ENCODE data around the gene NUP37.
"Not testable (repeated sequence)": the region's sequence is repeated elsewhere in the genome, so short reads cannot be mapped to it uniquely, and the experiment has no call there.

Gene NUP37

GRCh38 chr12:102119674-102120563 lies at the start of gene NUP37, which contains the start of gene PARPBP:
Gene NUP37, minus strand, starts transcription at chr12:102120114. Its CDS starts 1,596 bp downstream, at chr12:102118518.
Gene PARPBP, plus strand, starts transcription at chr12:102120183. Its CDS starts 3,706 bp downstream, at chr12:102123889.
- TF ChIP-seq CTCF (IDR thresholded peaks at IDR 0.05; ENCODE audit: low read depth, low read length, missing control alignments) = no peak
- DNase-seq (ENCODE audit: low read depth) = peak; percentile 63
- in situ Hi-C loops (cut with HindIII; ENCODE audit: low sequenced_read_pairs) = loop anchor here (25.0 kb wide), 1 partner anchor 642 kb away; no protein-coding TSS in a partner anchor
- peak within 1 kb of the TSS; percentile 92 for H3K4me3 ChIP-seq (ENCODE audit: low read depth, low read length)

GRCh38 chr12:102167821-102168604 lies 48.1 kb upstream of the NUP37 start:
- TF ChIP-seq CTCF (IDR thresholded peaks at IDR 0.05; ENCODE audit: low read depth, low read length, missing control alignments) = no peak
- H3K4me3 ChIP-seq (ENCODE audit: low read depth, low read length) = no peak overlapping the region
- DNase-seq (ENCODE audit: low read depth) = no peak
- in situ Hi-C loops (cut with HindIII; ENCODE audit: low sequenced_read_pairs) = no loop called here

- no peak for TF ChIP-seq CTCF (IDR thresholded peaks at IDR 0.05; ENCODE audit: low read depth, low read length, missing control alignments)
- no peak for DNase-seq (ENCODE audit: low read depth)
- in situ Hi-C loops (cut with HindIII; ENCODE audit: low sequenced_read_pairs) = no loop called here
- no peak overlapping the region for H3K4me3 ChIP-seq (ENCODE audit: low read depth, low read length)
These were observed 43.5 kb upstream of the NUP37 start for GRCh38 chr12:102163383-102163782.

- H3K4me3 ChIP-seq (ENCODE audit: low read depth, low read length); in situ Hi-C loops (cut with HindIII; ENCODE audit: low sequenced_read_pairs): not testable (repeated sequence)
These were observed 35.3 kb upstream of the NUP37 start for GRCh38 chr12:102155206-102155605.

GRCh38 chr12:102147062-102147587 lies 27.2 kb upstream of the NUP37 start:
- DNase-seq (ENCODE audit: low read depth); H3K4me3 ChIP-seq (ENCODE audit: low read depth, low read length); in situ Hi-C loops (cut with HindIII; ENCODE audit: low sequenced_read_pairs): not testable (repeated sequence)

More at GRCh38 chr12:102155206-102155605, 35.3 kb upstream of the NUP37 start:
- not testable (repeated sequence) for DNase-seq (ENCODE audit: low read depth)

- DNase-seq (ENCODE audit: low read depth) = no peak
- no peak for TF ChIP-seq CTCF (IDR thresholded peaks at IDR 0.05; ENCODE audit: low read depth, low read length, missing control alignments)
- no peak overlapping the region for H3K4me3 ChIP-seq (ENCODE audit: low read depth, low read length)
- in situ Hi-C loops (cut with HindIII; ENCODE audit: low sequenced_read_pairs) = no loop called here
These were observed 24.3 kb upstream of the NUP37 start for GRCh38 chr12:102144221-102144620.

- in situ Hi-C loops (cut with HindIII; ENCODE audit: low sequenced_read_pairs); H3K4me3 ChIP-seq (ENCODE audit: low read depth, low read length); DNase-seq (ENCODE audit: low read depth): not testable (repeated sequence)
These were observed 23.0 kb upstream of the NUP37 start for GRCh38 chr12:102142866-102143373.

GRCh38 chr12:102137619-102138018 lies 17.7 kb upstream of the NUP37 start:
- DNase-seq (ENCODE audit: low read depth); in situ Hi-C loops (cut with HindIII; ENCODE audit: low sequenced_read_pairs); H3K4me3 ChIP-seq (ENCODE audit: low read depth, low read length): not testable (repeated sequence)

GRCh38 chr12:102131442-102131841 lies 11.5 kb upstream of the NUP37 start:
- H3K4me3 ChIP-seq (ENCODE audit: low read depth, low read length); DNase-seq (ENCODE audit: low read depth); in situ Hi-C loops (cut with HindIII; ENCODE audit: low sequenced_read_pairs): not testable (repeated sequence)

GRCh38 chr12:102130720-102131119 lies 10.8 kb upstream of the NUP37 start:
- H3K4me3 ChIP-seq (ENCODE audit: low read depth, low read length); DNase-seq (ENCODE audit: low read depth); in situ Hi-C loops (cut with HindIII; ENCODE audit: low sequenced_read_pairs): not testable (repeated sequence)

GRCh38 chr12:102121328-102121727 lies 1.4 kb upstream of the NUP37 start:
- DNase-seq (ENCODE audit: low read depth); H3K4me3 ChIP-seq (ENCODE audit: low read depth, low read length): not testable (repeated sequence)
- in situ Hi-C loops (cut with HindIII; ENCODE audit: low sequenced_read_pairs) = loop anchor here (25.0 kb wide), 1 partner anchor 641 kb away; no protein-coding TSS in a partner anchor
